ENCODE data around the gene GSG1L2. TPM values are rescaled to one million over a fixed set of nuclear protein-coding genes. Genes with fewer than 3 reads are reported as not detected.

Gene GSG1L2
- total RNA-seq, 1 experiment from 2014 or later = not detected

DNA sequence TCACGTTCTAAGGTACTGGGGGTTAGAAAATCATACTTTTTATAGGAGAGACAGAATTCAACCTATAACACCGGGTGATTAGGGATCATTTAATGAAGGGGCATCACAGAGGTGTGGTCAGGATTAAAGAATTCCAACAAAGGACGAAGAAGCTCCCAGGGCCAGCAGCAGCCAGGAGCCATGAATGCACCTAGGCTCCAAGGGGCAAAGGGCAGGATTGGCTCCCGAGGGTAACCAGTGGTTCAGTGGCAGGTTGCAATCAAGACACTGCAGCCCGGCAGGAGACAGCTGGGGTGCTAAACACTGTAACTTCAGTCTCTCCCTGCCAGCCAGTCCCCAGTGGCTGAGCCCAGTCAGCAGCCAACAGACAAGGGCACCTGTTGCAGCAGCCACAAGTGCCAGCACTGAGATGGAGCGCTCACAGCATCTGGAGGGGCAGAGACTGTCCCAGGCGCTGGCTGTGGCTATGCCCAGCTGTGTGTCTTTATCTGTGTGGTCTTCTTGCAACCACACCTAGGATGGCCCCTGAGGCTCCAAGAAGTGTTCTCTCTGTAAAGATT lies 54.4 kb downstream of the GSG1L2 start (continued):
- TF ChIP-seq, protein P1, sequence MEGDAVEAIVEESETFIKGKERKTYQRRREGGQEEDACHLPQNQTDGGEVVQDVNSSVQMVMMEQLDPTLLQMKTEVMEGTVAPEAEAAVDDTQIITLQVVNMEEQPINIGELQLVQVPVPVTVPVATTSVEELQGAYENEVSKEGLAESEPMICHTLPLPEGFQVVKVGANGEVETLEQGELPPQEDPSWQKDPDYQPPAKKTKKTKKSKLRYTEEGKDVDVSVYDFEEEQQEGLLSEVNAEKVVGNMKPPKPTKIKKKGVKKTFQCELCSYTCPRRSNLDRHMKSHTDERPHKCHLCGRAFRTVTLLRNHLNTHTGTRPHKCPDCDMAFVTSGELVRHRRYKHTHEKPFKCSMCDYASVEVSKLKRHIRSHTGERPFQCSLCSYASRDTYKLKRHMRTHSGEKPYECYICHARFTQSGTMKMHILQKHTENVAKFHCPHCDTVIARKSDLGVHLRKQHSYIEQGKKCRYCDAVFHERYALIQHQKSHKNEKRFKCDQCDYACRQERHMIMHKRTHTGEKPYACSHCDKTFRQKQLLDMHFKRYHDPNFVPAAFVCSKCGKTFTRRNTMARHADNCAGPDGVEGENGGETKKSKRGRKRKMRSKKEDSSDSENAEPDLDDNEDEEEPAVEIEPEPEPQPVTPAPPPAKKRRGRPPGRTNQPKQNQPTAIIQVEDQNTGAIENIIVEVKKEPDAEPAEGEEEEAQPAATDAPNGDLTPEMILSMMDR (IDR thresholded peaks at IDR 0.05 in 2 of 3, conservative IDR thresholded peaks at IDR 0.05 in 1 of 3; ENCODE audit: borderline replicate concordance in 1 of 3, insufficient read depth in 1 of 3, low read depth in 2 of 3, low read length in 2 of 3) = no peak
- TF ChIP-seq ZNF274 (IDR thresholded peaks at IDR 0.05; ENCODE audit: low read depth, low read length) = no peak
- no peak for TF ChIP-seq RAD21 (IDR thresholded peaks at IDR 0.05; ENCODE audit: low read depth)
- no peak for TF ChIP-seq JUND (IDR thresholded peaks at IDR 0.05)

DNA sequence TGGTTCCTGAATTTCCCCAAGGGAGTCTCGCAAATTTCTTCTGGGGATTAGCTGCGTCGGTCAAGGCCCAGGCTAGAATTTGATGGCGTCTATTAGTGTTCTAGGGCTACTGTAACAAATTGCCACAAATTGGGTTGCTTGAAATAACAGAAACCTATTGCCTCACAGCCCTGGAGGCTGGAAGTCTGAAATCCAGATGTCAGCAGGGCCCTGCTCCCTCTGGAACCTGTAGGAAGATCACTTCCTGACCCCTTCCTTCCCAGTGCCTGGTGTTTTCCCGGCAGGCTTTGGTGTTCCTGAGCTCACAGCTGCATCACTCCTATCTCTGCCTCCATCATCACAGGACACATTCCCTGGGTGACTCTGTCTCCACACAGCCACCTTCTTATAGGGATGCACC lies 54.9 kb downstream of the GSG1L2 start:
- Histone ChIP-seq H3K79me2 (ENCODE audit: insufficient read depth, low read length) (no peaks in the 10 kb centered on the region), H3K9me2 (ENCODE audit: insufficient read depth) (no peaks in the 10 kb centered on the region), H3K4me2 (ENCODE audit: low read length) (no peak overlapping the region), H3K4me1 (ENCODE audit: control insufficient read depth in 1 of 2, insufficient read depth in 2 of 2, low read length in 2 of 2) (peaks cover 0 to 3% of the 10 kb centered on the region in 2 experiments; a peak in 1 of 4 replicates), H4K20me1 (ENCODE audit: insufficient read depth) (no peaks in the 10 kb centered on the region), H3K27me3 (ENCODE audit: insufficient read depth, low read length) (peaks cover 20% of the 10 kb centered on the region; the same call in 1 of the 2 replicates), H3K27ac (ENCODE audit: low read depth, low read length) (no peak overlapping the region), H2AFZ (ENCODE audit: low read depth, low read length, poor library complexity, severe bottlenecking) (no peak overlapping the region), H3K36me3 (ENCODE audit: control insufficient read depth in 1 of 2, insufficient read depth in 2 of 2, low read length in 2 of 2) (no peaks in the 10 kb centered on the region), H3K4me3 (replicated peaks in 1 of 2; ENCODE audit: low read depth in 1 of 2, low read length in 2 of 2) (no peak overlapping the region), H3K9ac (ENCODE audit: low read length) (no peak overlapping the region), H3K9me3 (ENCODE audit: control insufficient read depth in 1 of 2, insufficient read depth in 1 of 2, low read depth in 1 of 2, low read length in 2 of 2) (no peaks in the 10 kb centered on the region)
- intact Hi-C loops (cut with micrococcal nuclease) = no loop called here
- no peak for DNase-seq (ENCODE audit: low read depth, low spot score)
- ATAC-seq = no peak
- no TSS peak for BruUV-seq (replicated peaks)
- POLR2A ChIA-PET = no interaction called here
- CTCF ChIA-PET = no interaction called here
- RAD21 ChIA-PET (ENCODE audit: low non-redundant PET in 1 of 2, low total read pairs in 2 of 2, uncharacterized antibody in 2 of 2, unreplicated experiment in 2 of 2) = no interaction called here
- TF ChIP-seq EGR1 (IDR thresholded peaks at IDR 0.05; ENCODE audit: low read depth) (no peak), EZH2 (IDR thresholded peaks at IDR 0.05) (no peak), FOSL1 (IDR thresholded peaks at IDR 0.05; ENCODE audit: low read depth) (no peak), YY1 (IDR thresholded peaks at IDR 0.05; ENCODE audit: extremely low read depth, insufficient replicate concordance, low read depth, low read length) (no peak), ELF1 (IDR thresholded peaks at IDR 0.05; ENCODE audit: borderline replicate concordance, low read depth) (no peak), RAD21 (IDR thresholded peaks at IDR 0.05; ENCODE audit: low read depth) (no peak), JUND (IDR thresholded peaks at IDR 0.05) (no peak), SP1 (IDR thresholded peaks at IDR 0.05; ENCODE audit: low read depth) (no peak), SIN3A (IDR thresholded peaks at IDR 0.05; ENCODE audit: low read depth) (no peak), POLR2A (IDR thresholded peaks at IDR 0.05; ENCODE audit: borderline replicate concordance, extremely low read depth, insufficient read depth, insufficient read length) (no peak), TCF7L2 (IDR thresholded peaks at IDR 0.05; ENCODE audit: borderline replicate concordance, extremely low read depth, insufficient read depth, insufficient read length) (no peak), POLR2AphosphoS5 (IDR thresholded peaks at IDR 0.05; ENCODE audit: low read depth, low read length) (no peak), ZFX (IDR thresholded peaks at IDR 0.05) (no peak)
- TF ChIP-seq, protein P2, sequence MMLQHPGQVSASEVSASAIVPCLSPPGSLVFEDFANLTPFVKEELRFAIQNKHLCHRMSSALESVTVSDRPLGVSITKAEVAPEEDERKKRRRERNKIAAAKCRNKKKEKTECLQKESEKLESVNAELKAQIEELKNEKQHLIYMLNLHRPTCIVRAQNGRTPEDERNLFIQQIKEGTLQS (IDR thresholded peaks at IDR 0.05) = no peak
- TF ChIP-seq, protein P3, sequence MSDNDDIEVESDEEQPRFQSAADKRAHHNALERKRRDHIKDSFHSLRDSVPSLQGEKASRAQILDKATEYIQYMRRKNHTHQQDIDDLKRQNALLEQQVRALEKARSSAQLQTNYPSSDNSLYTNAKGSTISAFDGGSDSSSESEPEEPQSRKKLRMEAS (IDR thresholded peaks at IDR 0.05) = no peak
- TF ChIP-seq, protein P4, sequence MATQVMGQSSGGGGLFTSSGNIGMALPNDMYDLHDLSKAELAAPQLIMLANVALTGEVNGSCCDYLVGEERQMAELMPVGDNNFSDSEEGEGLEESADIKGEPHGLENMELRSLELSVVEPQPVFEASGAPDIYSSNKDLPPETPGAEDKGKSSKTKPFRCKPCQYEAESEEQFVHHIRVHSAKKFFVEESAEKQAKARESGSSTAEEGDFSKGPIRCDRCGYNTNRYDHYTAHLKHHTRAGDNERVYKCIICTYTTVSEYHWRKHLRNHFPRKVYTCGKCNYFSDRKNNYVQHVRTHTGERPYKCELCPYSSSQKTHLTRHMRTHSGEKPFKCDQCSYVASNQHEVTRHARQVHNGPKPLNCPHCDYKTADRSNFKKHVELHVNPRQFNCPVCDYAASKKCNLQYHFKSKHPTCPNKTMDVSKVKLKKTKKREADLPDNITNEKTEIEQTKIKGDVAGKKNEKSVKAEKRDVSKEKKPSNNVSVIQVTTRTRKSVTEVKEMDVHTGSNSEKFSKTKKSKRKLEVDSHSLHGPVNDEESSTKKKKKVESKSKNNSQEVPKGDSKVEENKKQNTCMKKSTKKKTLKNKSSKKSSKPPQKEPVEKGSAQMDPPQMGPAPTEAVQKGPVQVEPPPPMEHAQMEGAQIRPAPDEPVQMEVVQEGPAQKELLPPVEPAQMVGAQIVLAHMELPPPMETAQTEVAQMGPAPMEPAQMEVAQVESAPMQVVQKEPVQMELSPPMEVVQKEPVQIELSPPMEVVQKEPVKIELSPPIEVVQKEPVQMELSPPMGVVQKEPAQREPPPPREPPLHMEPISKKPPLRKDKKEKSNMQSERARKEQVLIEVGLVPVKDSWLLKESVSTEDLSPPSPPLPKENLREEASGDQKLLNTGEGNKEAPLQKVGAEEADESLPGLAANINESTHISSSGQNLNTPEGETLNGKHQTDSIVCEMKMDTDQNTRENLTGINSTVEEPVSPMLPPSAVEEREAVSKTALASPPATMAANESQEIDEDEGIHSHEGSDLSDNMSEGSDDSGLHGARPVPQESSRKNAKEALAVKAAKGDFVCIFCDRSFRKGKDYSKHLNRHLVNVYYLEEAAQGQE (IDR thresholded peaks at IDR 0.05; ENCODE audit: low read depth) = no peak
- TF ChIP-seq, protein P1 (IDR thresholded peaks at IDR 0.05 in 2 of 3, conservative IDR thresholded peaks at IDR 0.05 in 1 of 3; ENCODE audit: borderline replicate concordance in 1 of 3, insufficient read depth in 1 of 3, low read depth in 2 of 3, low read length in 2 of 3) = no peak
